SK-N-MC (cell line): ENCODE data around the gene METTL3.

Experiments used
- DNase-seq: peaks from one replicate; pipeline ENCODE4 v3.0.0-alpha.2; 2011; ENCODE audit warnings: low read depth, low spot score
- H3K27ac ChIP-seq: fragments of 200-600 bp; sonication (generic); 2 replicates; pipeline ENCODE4 v1.5.1; 2016; ENCODE audit warnings: mixed run types
- H3K36me3 ChIP-seq: fragments of 200-600 bp; sonication (generic); 2 replicates; pipeline ENCODE4 v1.6.1; 2017; ENCODE audit warnings: antibody characterized with exemption, low read length, mixed read lengths; ENCODE audit not compliant: insufficient read depth
- H3K4me3 ChIP-seq: fragments of 200-600 bp; sonication (generic); 2 replicates; pipeline ENCODE4 v1.5.1; 2016
- H3K9ac ChIP-seq: fragments of 200-600 bp; sonication (generic); 2 replicates; pipeline ENCODE4 v1.8.0; 2017; ENCODE audit warnings: mixed run types, mixed read lengths; ENCODE audit not compliant: insufficient read length
- H3K9me3 ChIP-seq: fragments of 200-600 bp; sonication (generic); 2 replicates; pipeline ENCODE4 v1.6.1; 2017; ENCODE audit warnings: low read depth, mild to moderate bottlenecking, antibody characterized with exemption, low read length, moderate library complexity, mixed read lengths
- EZH2 ChIP-seq: fragments of 200-600 bp; sonication (generic); IDR thresholded peaks from one replicate; pipeline ENCODE4 v1.6.1; 2017; ENCODE audit warnings: antibody characterized with exemption
- FOXP2 ChIP-seq: optimal IDR thresholded peaks from 2 replicates; pipeline ENCODE3; 2011; ENCODE audit warnings: mild to moderate bottlenecking, moderate library complexity; ENCODE audit not compliant: insufficient read depth; ENCODE audit errors: extremely low read length, control extremely low read depth
- POLR2AphosphoS5 ChIP-seq: IDR thresholded peaks from 2 replicates; pipeline ENCODE4 v1.6.1; 2012; ENCODE audit warnings: mild to moderate bottlenecking, low read depth, low read length, borderline replicate concordance

The METTL3 gene

GRCh38 chr14:21498540-21499526 lies 12.3 kb downstream of the METTL3 start:
- Histone ChIP-seq H3K9me3 (no peaks in the 10 kb centered on the region), H3K36me3 (peaks cover 91% of the 10 kb centered on the region), H3K27ac (peak overlapping the region; percentile 77), H3K9ac (no peak overlapping the region), H3K4me3 (no peak overlapping the region)
- DNase-seq, result peak; percentile 63
- TF ChIP-seq POLR2AphosphoS5 (no peak), EZH2 (no peak), FOXP2 (no peak)

GRCh38 chr14:21496453-21496852 lies 14.7 kb downstream of the METTL3 start:
- no peak overlapping the region for H3K27ac ChIP-seq
- no peaks in the 10 kb centered on the region for H3K9me3 ChIP-seq
- no peak overlapping the region for H3K4me3 ChIP-seq
- H3K9ac ChIP-seq, result no peak overlapping the region
- DNase-seq, result no peak
- peaks cover 83% of the 10 kb centered on the region for H3K36me3 ChIP-seq
- no peak for TF ChIP-seq FOXP2
- TF ChIP-seq EZH2, result no peak
- no peak for TF ChIP-seq POLR2AphosphoS5

- peaks cover 81% of the 10 kb centered on the region for H3K36me3 ChIP-seq
- TF ChIP-seq FOXP2 (no peak), POLR2AphosphoS5 (no peak), EZH2 (no peak)
- H3K9ac ChIP-seq, result no peak overlapping the region
- no peaks in the 10 kb centered on the region for H3K9me3 ChIP-seq
- no peak for DNase-seq
- peak overlapping the region; percentile 27; the same call in 1 of the 2 replicates for H3K27ac ChIP-seq
- no peak overlapping the region for H3K4me3 ChIP-seq
Measured at GRCh38 chr14:21494902-21495762, 16.0 kb downstream of the METTL3 start.

DNA sequence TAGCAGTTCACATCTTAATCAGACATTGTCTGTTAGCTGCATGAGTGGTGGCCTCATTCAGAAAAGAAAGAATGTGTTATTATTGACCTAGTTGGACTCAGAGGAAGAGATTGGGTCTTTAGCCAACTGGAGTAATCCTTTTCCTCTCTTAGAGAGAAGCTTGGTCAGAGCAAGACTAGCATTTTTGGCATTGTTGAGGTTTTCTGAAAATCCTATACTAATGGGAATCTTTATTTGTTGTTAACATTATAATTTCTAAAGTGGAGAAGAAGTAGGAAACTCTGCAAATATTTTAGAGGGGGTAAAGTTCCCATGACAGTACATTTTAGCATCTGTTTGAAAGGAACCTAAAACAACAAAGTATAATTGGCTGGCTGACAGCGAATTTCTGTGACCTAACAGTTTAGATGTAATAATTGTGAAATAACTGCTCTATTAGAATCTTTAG lies 24.5 kb downstream of the METTL3 start:
- Histone ChIP-seq H3K4me3 (no peak overlapping the region), H3K27ac (no peak overlapping the region), H3K36me3 (peaks cover 39% of the 10 kb centered on the region), H3K9me3 (no peaks in the 10 kb centered on the region), H3K9ac (peak overlapping the region; percentile 20)
- TF ChIP-seq FOXP2 (no peak), POLR2AphosphoS5 (no peak), EZH2 (no peak)
- DNase-seq, result no peak

DNA sequence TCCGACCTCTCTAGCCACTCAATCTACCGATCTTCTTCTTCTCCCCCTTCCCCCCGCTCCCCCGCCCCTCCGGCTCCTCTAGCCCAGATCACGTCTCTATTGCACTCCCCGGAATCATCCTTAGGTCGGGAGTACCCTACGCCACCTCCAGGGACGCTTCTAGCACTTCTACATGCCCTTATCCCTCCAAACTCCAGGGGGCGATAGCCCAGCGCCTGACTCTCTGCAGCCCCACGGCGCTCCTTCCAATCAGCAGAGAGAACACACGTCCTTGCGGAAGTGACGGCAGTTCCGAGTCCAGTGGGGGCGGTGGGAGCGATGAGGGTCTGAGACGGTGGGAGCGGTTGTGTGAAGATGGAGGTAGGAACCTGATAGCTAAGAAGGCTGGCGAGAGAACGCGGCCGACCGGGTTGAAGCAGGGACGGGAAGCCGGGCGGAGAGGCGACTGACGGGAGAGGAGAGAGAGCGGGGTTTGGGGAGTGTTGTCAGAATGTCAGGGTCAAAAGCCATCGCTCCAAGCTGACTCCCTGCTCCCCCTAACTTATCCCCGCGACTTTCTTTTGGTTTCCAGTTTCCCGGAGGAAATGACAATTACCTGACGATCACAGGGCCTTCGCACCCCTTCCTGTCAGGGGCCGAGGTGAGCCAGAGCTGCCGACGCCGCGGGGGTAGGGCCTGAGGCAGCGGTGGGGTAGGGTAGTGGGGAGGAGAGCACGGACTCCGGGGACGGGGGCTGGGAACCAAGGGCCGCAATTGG lies 34.0 kb downstream of the METTL3 start, which contains the start of the genes RAB2B and TOX4:
RAB2B (minus strand) TSS at position 35 of the 757 bp plus-strand sequence. CDS start 87 bp downstream, outside the sequence.
TOX4 (plus strand) TSS at position 271 of the 757 bp plus-strand sequence; CDS start at position 355, 84 bp downstream.
- peak; percentile 95 for DNase-seq
- TF ChIP-seq POLR2AphosphoS5, result peak; percentile 81
- TF ChIP-seq FOXP2, result peak; percentile 46
- no peak for TF ChIP-seq EZH2
- H3K27ac ChIP-seq, result peak within 1 kb of the TSS; percentile 49; the same call in 1 of the 2 replicates
- no peaks in the 10 kb centered on the region for H3K9me3 ChIP-seq
- peaks cover 14% of the 10 kb centered on the region; the same call in 1 of the 2 replicates for H3K36me3 ChIP-seq
- H3K9ac ChIP-seq, result peak within 1 kb of the TSS; percentile 92
- H3K4me3 ChIP-seq, result peak within 1 kb of the TSS; percentile 89

DNA sequence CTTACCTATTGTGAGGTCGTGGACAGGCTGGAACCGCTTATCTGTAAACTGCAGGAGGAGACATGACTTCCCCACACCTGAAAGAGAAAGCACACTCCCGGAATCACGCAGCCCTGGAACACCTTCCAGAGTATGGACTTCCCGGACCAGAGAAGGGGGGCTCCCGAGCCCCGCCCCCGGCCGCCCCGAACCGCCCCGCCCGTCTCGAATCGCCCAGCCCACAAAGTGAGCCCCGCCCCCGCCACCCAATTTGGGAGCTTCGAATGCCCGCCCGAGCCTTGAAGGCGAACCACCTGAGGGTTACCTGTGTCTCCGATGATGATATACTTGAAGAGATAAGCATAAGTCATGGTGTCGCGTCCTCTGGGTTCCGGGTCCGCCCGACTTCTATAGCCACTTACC lies 34.6 kb downstream of the METTL3 start:
- no peaks in the 10 kb centered on the region for H3K9me3 ChIP-seq
- DNase-seq, result no peak
- H3K36me3 ChIP-seq, result peaks cover 14% of the 10 kb centered on the region; the same call in 1 of the 2 replicates
- peak overlapping the region; percentile 49; the same call in 1 of the 2 replicates for H3K27ac ChIP-seq
- peak overlapping the region; percentile 89 for H3K4me3 ChIP-seq
- TF ChIP-seq POLR2AphosphoS5, result no peak
- no peak for TF ChIP-seq FOXP2
- TF ChIP-seq EZH2, result no peak
- H3K9ac ChIP-seq, result peak overlapping the region; percentile 82
